ENCODE data around the gene TREML1.

The TREML1 gene

DNA sequence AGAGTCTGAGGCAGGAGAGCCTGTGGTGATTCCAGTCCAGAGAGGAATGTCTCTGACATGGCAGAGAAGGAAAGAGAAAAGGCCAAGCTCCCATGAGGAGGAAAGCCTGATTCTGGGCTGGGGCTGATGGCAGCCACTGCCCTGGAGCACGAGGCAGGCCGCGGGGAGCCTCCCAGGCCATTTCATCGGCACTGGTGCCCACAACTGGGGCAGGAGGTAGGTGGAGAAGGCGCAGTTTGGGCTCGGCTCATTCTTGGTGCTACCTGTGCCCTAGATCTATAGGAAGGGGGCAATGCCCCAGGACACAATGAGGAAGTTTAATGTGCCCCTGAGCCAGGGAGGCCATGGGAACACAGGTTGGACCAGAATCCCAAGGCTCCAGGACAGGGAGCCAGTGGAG lies 2.6 kb upstream of the TREML1 start:
- no peak for TF ChIP-seq CTCF (IDR thresholded peaks at IDR 0.05; ENCODE audit: control extremely low read depth, extremely low read depth, low read depth, missing control alignments)
- ChIA-PET CTCF (no interaction called here), POLR2A (no interaction called here)
- no peak for DNase-seq (ENCODE audit: extremely low spot score)

DNA sequence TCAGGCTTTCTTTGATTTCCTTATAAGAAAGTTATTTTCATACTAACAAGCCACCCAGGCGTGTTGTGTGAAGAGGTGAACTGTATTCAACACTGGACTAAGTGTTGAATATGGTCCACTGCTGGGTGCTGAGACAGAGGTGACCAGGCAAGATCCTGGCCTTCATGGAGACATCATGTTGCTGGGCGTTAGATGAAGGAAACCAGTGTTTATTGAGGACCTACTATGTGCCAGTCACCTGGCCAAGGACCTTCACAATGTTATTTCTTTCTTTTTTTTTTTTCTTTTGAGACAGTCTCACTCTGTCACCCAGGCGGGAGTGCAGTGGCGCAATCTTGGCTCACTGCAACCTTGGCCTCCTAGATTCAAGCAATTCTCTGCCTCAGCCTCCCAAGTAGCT lies 1.9 kb upstream of the TREML1 start:
- no peak for DNase-seq (ENCODE audit: extremely low spot score)
- ChIA-PET POLR2A (no interaction called here), CTCF (no interaction called here)
- TF ChIP-seq CTCF (IDR thresholded peaks at IDR 0.05; ENCODE audit: control extremely low read depth, extremely low read depth, low read depth, missing control alignments), result no peak

DNA sequence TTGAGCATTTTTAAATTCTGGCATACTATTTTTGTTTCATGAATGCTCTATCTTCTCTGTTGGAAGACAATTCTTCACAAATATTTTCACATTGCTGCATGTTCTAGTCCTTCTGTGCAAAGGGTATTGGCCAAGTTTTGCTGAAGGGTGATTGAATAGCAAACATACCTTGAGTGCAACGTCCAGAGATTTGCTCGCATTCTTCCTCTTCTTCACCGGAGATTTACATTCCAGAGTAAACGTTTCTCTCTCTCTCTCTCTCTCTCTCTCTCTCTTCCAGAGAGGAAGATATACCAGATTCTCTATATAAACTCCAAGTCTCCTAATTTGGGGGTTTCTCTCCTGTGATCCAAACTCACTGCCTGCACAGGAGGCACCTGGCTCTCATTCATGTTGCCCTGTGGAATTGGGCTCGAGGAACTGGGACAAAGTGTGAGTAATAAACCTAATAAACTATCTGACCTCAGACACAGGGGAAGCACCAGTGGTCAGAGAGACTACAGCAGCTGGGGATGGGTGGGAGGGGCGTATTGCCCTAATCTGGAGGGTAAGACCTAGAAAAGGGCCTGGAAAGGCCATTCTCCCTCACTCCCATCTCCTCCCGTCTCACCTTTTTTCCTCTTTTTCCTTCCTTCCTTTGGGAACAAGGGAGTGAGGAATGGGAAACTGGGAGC lies 1.1 kb upstream of the TREML1 start:
- POLR2A ChIA-PET, result no interaction called here
- no peak for TF ChIP-seq CTCF (IDR thresholded peaks at IDR 0.05; ENCODE audit: control extremely low read depth, extremely low read depth, low read depth, missing control alignments)
- no peak for DNase-seq (ENCODE audit: extremely low spot score)
- CTCF ChIA-PET, result no interaction called here

GRCh38 chr6:41153451-41153850 lies 696 bp downstream of the TREML1 start:
- no peak for TF ChIP-seq CTCF (IDR thresholded peaks at IDR 0.05; ENCODE audit: control extremely low read depth, extremely low read depth, low read depth, missing control alignments)
- no peak for DNase-seq (ENCODE audit: extremely low spot score)
- POLR2A ChIA-PET, result no interaction called here
- CTCF ChIA-PET, result interaction anchor here (1.0 kb wide), 1 partner anchor 215 kb away, joined by 4 read pairs; no protein-coding TSS in a partner anchor

DNA sequence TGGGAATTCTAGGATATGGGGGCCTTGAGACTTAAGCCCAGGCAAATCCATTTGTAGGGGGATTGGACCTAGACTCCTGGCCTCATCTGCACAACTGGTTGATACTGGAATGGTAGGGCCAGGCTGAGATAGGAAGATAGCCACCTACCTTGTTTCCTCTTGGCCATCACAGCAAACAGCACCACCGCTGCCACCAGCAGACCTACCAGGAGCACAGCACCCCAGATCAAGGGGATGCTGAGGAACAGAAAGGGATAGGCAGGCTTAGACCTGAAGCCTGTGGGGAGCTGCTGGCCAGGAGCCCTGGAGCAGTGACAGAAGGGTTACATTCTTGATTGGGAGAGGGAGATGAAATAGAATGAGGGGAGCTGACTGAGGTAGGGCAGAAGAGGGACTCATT lies 3.5 kb downstream of the TREML1 start:
- POLR2A ChIA-PET, result no interaction called here
- no peak for TF ChIP-seq CTCF (IDR thresholded peaks at IDR 0.05; ENCODE audit: control extremely low read depth, extremely low read depth, low read depth, missing control alignments)
- DNase-seq (ENCODE audit: extremely low spot score), result no peak
- CTCF ChIA-PET, result no interaction called here

GRCh38 chr6:41147917-41148316 lies 6.2 kb downstream of the TREML1 start:
- POLR2A ChIA-PET, result no interaction called here
- no peak for TF ChIP-seq CTCF (IDR thresholded peaks at IDR 0.05; ENCODE audit: control extremely low read depth, extremely low read depth, low read depth, missing control alignments)
- DNase-seq (ENCODE audit: extremely low spot score), result no peak
- CTCF ChIA-PET, result no interaction called here
